ENCODE results near the gene TRAF5.

GRCh38 chr1:211355873-211356272, 29.2 kb downstream of the TRAF5 start:
- TF ChIP-seq ZC3H10 (CRISPR knock-in tag; IDR thresholded peaks at IDR 0.05) (no peak), ZNF70 (CRISPR knock-in tag; IDR thresholded peaks at IDR 0.05) (no peak), CSDC2 (CRISPR knock-in tag; IDR thresholded peaks at IDR 0.05) (no peak), ZNF565 (CRISPR knock-in tag; conservative IDR thresholded peaks at IDR 0.05; ENCODE audit: low read depth) (no peak), OSR1 (CRISPR knock-in tag; IDR thresholded peaks at IDR 0.05) (no peak), RARB (CRISPR knock-in tag; IDR thresholded peaks at IDR 0.05) (no peak), PATZ1 (CRISPR knock-in tag; IDR thresholded peaks at IDR 0.05; ENCODE audit: borderline replicate concordance) (no peak), BACH2 (CRISPR knock-in tag; IDR thresholded peaks at IDR 0.05; ENCODE audit: borderline replicate concordance) (no peak), CREB5 (CRISPR knock-in tag; IDR thresholded peaks at IDR 0.05; ENCODE audit: low read depth) (no peak), TCF4 (CRISPR knock-in tag; IDR thresholded peaks at IDR 0.05; ENCODE audit: borderline replicate concordance) (no peak), TOX (CRISPR knock-in tag; IDR thresholded peaks at IDR 0.05; ENCODE audit: borderline replicate concordance) (no peak), ZNF8 (CRISPR knock-in tag; IDR thresholded peaks at IDR 0.05) (no peak)

Measured in SK-N-SH treated with all-trans-retinoic acid at 6 μM for 48 hours (cell line).